HEK293T (cell line): Measurements from ENCODE around the gene SGCA.

Experiments used
- CTCF ChIA-PET: fragments of 350-600 bp; formaldehyde crosslinking; extraction: SDS; loops from one replicate; lab custom pipeline; 2021; ENCODE audit warnings: antibody characterized with exemption, inconsistent platforms; lab: Yijun Ruan, JAX
- POLR2A ChIA-PET: fragments of 350-600 bp; formaldehyde crosslinking; extraction: SDS; loops from one replicate; lab custom pipeline; 2020; ENCODE audit warnings: antibody characterized with exemption, inconsistent platforms; lab: Yijun Ruan, JAX
- DNase-seq: peaks from one replicate; pipeline ENCODE4 v3.0.0; 2012; ENCODE audit warnings: mixed read lengths; ENCODE audit errors: extremely low spot score
- ARNT ChIP-seq: fragments of 450-650 bp; IDR thresholded peaks from 2 replicates; pipeline ENCODE4 v1.6.1; 2017; ENCODE audit warnings: mild to moderate bottlenecking
- BHLHE40 ChIP-seq: fragments of 450-650 bp; IDR thresholded peaks from 2 replicates; pipeline ENCODE4 v1.6.1; 2016; ENCODE audit warnings: mild to moderate bottlenecking, moderate library complexity, borderline replicate concordance
- CTBP1 ChIP-seq: fragments of 450-650 bp; IDR thresholded peaks from 2 replicates; pipeline ENCODE4 v1.6.1; 2016; ENCODE audit warnings: borderline replicate concordance
- ELF4 ChIP-seq: fragments of 450-650 bp; IDR thresholded peaks from 2 replicates; pipeline ENCODE4 v1.6.1; 2017; ENCODE audit warnings: antibody characterized with exemption
- FOXA1 ChIP-seq: fragments of 450-650 bp; IDR thresholded peaks from 2 replicates; pipeline ENCODE4 v1.6.1; 2016; ENCODE audit warnings: mild to moderate bottlenecking
- FOXK2 ChIP-seq: fragments of 450-650 bp; IDR thresholded peaks from 2 replicates; pipeline ENCODE4 v1.6.1; 2016; ENCODE audit warnings: mild to moderate bottlenecking
- FOXM1 ChIP-seq: fragments of 450-650 bp; IDR thresholded peaks from 2 replicates; pipeline ENCODE4 v1.6.1; 2017; ENCODE audit warnings: mild to moderate bottlenecking, borderline replicate concordance
- HDGF ChIP-seq: fragments of 450-650 bp; IDR thresholded peaks from 2 replicates; pipeline ENCODE4 v1.6.1; 2017; ENCODE audit warnings: antibody characterized with exemption, borderline replicate concordance
- L3MBTL2 ChIP-seq: fragments of 450-650 bp; conservative IDR thresholded peaks from 2 replicates; pipeline ENCODE4 v1.6.1; 2016; ENCODE audit warnings: mild to moderate bottlenecking
- LEF1 ChIP-seq: fragments of 450-650 bp; IDR thresholded peaks from 2 replicates; pipeline ENCODE4 v1.6.1; 2017; ENCODE audit warnings: mild to moderate bottlenecking, borderline replicate concordance
- NFRKB ChIP-seq: fragments of 450-650 bp; IDR thresholded peaks from 2 replicates; pipeline ENCODE4 v1.6.1; 2016; ENCODE audit warnings: mild to moderate bottlenecking, moderate library complexity
- SP1 ChIP-seq: fragments of 450-650 bp; IDR thresholded peaks from 2 replicates; pipeline ENCODE4 v1.6.1; 2017
- SUZ12 ChIP-seq: fragments of 450-650 bp; IDR thresholded peaks from 2 replicates; pipeline ENCODE4 v1.6.1; 2016; ENCODE audit warnings: mild to moderate bottlenecking
- TARDBP ChIP-seq: fragments of 450-650 bp; IDR thresholded peaks from 2 replicates; pipeline ENCODE4 v1.6.1; 2016
- ZNF384 ChIP-seq: fragments of 450-650 bp; IDR thresholded peaks from 2 replicates; pipeline ENCODE4 v1.6.1; 2016
- TF ChIP-seq, protein P1 (sequence below): fragments of 450-650 bp; IDR thresholded peaks from 2 replicates; pipeline ENCODE4 v1.6.1; 2016

The SGCA gene

DNA sequence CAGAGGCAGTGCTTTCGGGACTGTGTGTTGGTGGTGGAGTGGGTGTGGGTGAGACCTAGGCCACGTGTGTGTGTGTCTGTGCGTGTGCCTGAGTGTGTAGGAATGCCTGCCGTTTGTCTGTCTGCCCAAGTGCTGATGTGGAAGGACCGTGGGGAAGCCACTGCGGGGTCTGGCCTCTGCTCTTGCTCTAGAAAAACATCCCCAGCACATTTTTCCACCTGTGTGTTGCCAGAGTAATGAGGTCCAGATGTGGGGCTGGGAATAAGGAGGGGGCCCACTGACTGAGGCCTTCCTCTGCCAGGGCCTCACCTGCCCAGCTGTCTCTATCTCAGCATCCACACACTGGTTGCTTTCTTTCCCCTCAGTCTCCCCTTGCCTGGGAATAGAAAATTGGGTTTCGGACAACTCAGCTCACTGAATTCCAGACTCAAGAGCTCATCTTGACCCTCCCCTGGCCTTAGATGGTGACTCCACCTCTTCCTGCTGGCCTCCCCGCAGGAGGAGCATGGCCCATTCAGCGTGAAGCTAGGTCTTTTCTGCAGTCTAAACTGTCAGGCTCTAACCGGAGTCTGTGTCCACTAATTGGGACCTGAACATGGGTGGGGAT, 7.6 kb downstream of the SGCA start:
- no peak for TF ChIP-seq CTBP1
- TF ChIP-seq L3MBTL2, result no peak
- TF ChIP-seq ZNF384, result no peak
- TF ChIP-seq SUZ12, result no peak
- TF ChIP-seq ELF4, result no peak
- no peak for TF ChIP-seq NFRKB
- TF ChIP-seq BHLHE40, result no peak
- no peak for TF ChIP-seq SP1
- no peak for TF ChIP-seq LEF1
- TF ChIP-seq, protein P1, sequence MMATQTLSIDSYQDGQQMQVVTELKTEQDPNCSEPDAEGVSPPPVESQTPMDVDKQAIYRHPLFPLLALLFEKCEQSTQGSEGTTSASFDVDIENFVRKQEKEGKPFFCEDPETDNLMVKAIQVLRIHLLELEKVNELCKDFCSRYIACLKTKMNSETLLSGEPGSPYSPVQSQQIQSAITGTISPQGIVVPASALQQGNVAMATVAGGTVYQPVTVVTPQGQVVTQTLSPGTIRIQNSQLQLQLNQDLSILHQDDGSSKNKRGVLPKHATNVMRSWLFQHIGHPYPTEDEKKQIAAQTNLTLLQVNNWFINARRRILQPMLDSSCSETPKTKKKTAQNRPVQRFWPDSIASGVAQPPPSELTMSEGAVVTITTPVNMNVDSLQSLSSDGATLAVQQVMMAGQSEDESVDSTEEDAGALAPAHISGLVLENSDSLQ, result no peak
- TF ChIP-seq ARNT, result no peak
- no peak for TF ChIP-seq TARDBP
- no peak for TF ChIP-seq HDGF
- no peak for TF ChIP-seq FOXM1
- POLR2A ChIA-PET, result interaction anchor here (1.0 to 2.1 kb wide), 2 partner anchors 12 to 22 kb away, joined by 6 to 12 read pairs; no protein-coding TSS in a partner anchor
- CTCF ChIA-PET, result interaction anchor here (0.5 to 2.0 kb wide), 10 partner anchors 12 to 328 kb away, joined by 3 to 7 read pairs (median 4); no protein-coding TSS in a partner anchor
- DNase-seq, result no peak

- ChIA-PET POLR2A (no interaction called here), CTCF (interaction anchor here (0.7 to 2.0 kb wide), 4 partner anchors 13 to 123 kb away, joined by 3 to 6 read pairs (median 4); no protein-coding TSS in a partner anchor)
- no peak for TF ChIP-seq FOXM1
- no peak for DNase-seq
Observed at GRCh38 chr17:50174444-50174843, 8.6 kb downstream of the SGCA start.

- CTCF ChIA-PET, result interaction anchor here (0.9 to 2.0 kb wide), 2 partner anchors 23 to 122 kb away, joined by 3 to 6 read pairs; no protein-coding TSS in a partner anchor
- POLR2A ChIA-PET, result no interaction called here
- no peak for DNase-seq
- TF ChIP-seq FOXA1, result no peak
Observed at GRCh38 chr17:50175035-50175807, 9.4 kb downstream of the SGCA start.

DNA sequence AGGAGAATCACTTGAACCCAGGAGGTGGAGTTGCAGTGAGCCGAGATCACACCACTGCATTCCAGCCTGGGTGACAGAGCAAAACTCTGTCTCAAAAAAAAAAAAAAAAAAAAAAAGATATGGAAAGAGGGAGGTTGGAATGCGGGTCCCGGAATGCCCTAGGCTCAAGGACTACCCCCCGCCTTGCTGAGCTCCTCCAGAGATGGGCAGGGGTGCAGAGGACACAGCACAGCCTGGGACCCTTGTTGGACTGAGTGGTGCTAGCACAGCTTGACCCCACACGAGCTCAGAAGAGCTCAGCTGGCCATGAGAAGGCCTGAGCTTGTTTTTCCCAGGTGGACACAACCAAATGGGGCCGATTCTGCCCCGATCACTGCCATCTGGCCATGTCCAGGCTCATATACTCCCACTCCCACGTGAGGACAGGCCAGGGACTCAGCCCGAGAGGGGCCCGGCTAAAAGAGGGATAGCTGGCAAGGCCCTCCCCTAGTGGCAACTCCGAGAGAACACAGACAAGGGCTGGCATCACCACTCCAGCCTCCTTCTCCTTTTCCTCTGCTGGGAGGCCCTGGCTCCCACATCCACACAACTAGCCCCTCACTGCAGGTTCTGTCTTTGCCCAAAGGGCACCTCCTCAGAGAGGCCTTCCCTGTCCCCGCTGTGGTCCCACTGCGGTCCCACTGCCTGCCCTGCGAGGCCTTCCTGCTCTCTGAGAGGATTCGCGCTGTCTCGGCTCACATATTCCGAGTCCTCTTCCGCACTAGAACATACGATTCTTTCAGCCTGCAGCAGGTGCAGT, 11.0 kb downstream of the SGCA start:
- CTCF ChIA-PET, result interaction anchor here (1.2 to 2.3 kb wide), 9 partner anchors 7 to 120 kb away, joined by 3 to 33 read pairs (median 5); partner anchors contain the start of gene SGCA
- no peak for TF ChIP-seq SUZ12
- no peak for TF ChIP-seq ELF4
- TF ChIP-seq FOXA1, result no peak
- no peak for TF ChIP-seq FOXK2
- no peak for TF ChIP-seq L3MBTL2
- no peak for TF ChIP-seq LEF1
- no peak for TF ChIP-seq FOXM1
- POLR2A ChIA-PET, result interaction anchor here (0.8 to 2.2 kb wide), 5 partner anchors 11 to 170 kb away, joined by 3 to 11 read pairs (median 4); partner anchors contain the start of gene XYLT2
- DNase-seq, result no peak

DNA sequence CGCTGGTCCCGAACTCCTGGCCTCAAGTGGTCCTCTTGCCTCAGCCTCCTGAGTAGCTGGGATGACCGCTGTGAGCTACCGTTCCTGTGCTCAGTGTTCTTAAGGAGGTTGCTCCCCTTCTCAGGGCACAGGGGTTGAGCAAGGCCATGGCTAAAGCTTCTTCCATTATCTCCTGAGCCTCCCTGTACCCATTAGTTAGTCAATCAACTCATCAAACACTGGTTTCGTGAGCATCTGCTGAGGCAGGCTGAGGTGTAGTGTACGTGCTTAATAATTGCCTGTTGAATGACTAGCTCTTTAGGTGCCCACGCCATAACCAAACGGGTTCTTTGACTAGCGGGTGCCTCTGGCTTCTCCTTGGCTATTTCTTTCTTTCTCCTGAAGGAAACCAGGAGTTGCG, 11.7 kb downstream of the SGCA start:
- CTCF ChIA-PET, result interaction anchor here (0.6 to 2.3 kb wide), 15 partner anchors 8 to 198 kb away, joined by 3 to 33 read pairs (median 5); partner anchors contain the start of gene SGCA
- DNase-seq, result no peak
- POLR2A ChIA-PET, result interaction anchor here (0.8 to 2.3 kb wide), 10 partner anchors 8 to 169 kb away, joined by 3 to 18 read pairs (median 4); partner anchors contain the start of genes SGCA and XYLT2
- TF ChIP-seq NFRKB (no peak), BHLHE40 (no peak), FOXA1 (no peak), CTBP1 (no peak), ARNT (no peak), SUZ12 (no peak), ZNF384 (no peak), FOXK2 (no peak), ELF4 (no peak), L3MBTL2 (no peak), TARDBP (no peak), HDGF (no peak), LEF1 (no peak), FOXM1 (no peak), SP1 (no peak)
- TF ChIP-seq, protein P1, result no peak
